GM12878 (cell line): Measurements from ENCODE around the gene KCNC1. TPM values are rescaled to one million over a fixed set of nuclear protein-coding genes. Genes with fewer than 3 reads are reported as not detected.

Experiments used
- ATAC-seq: fragments of 200-7000 bp; cut with Tn5 transposase; 3 replicates; pipeline ENCODE4 v1.9.1; 2020; ENCODE audit warnings: mild to moderate bottlenecking, moderate library complexity
- BruUV-seq: library from RNA; stranded (reverse); fragments of 400-500 nt; replicated peaks from 2 replicates; lab custom pipeline; 2021; lab: Mats Ljungman, UMichigan
- CTCF ChIA-PET: fragments of 300-600 bp; sonication (Branson Sonifier 250); formaldehyde crosslinking; extraction: SDS; loops from one replicate; lab custom pipeline; 2021; ENCODE audit warnings: inconsistent platforms; lab: Yijun Ruan, JAX
- POLR2A ChIA-PET: fragments of 350-600 bp; formaldehyde crosslinking; extraction: SDS; loops from one replicate; lab custom pipeline; 2021; ENCODE audit warnings: inconsistent platforms; lab: Charles Lee
- RAD21 ChIA-PET: fragments of 300-600 bp; sonication (Branson Sonifier 250); formaldehyde crosslinking; loops from one replicate; lab custom pipeline; 2023; ENCODE audit warnings: antibody characterized with exemption; ENCODE audit not compliant: unreplicated experiment; lab: Charles Lee
- SMC1A ChIA-PET: fragments of 300-600 bp; sonication (Branson Sonifier 250); formaldehyde crosslinking; loops from one replicate; lab custom pipeline; 2023; ENCODE audit not compliant: unreplicated experiment, uncharacterized antibody; lab: Charles Lee
- DNase-seq: peaks from one replicate; pipeline ENCODE4 v3.0.0-alpha.2; 2011; ENCODE audit warnings: low read depth, low spot score
- FAIRE-seq: peaks from 3 replicates; lab custom pipeline; 2011; peaks lifted over from hg19 to GRCh38; lab: Jason Lieb, UNC
- H2AFZ ChIP-seq: 2 replicates; pipeline ENCODE4 v1.6.0; 2011; ENCODE audit warnings: low read depth, low read length, control low read depth; ENCODE audit not compliant: control insufficient read depth
- H3K27ac ChIP-seq: 2 replicates; pipeline ENCODE4 v1.5.1; 2011; ENCODE audit warnings: control low read depth; ENCODE audit not compliant: control insufficient read depth, insufficient read depth
- H3K27me3 ChIP-seq, 2 experiments: replicated peaks in 1 of 2; 2 replicates each; pipeline versions ENCODE4 v1.6.0 to v1.6.1; 2011; ENCODE audit warnings: low read length in 1 of 2; ENCODE audit not compliant: control insufficient read depth in 2 of 2, insufficient read depth in 2 of 2
- H3K36me3 ChIP-seq, 2 experiments: 2 replicates each; pipeline ENCODE4 v1.5.1; 2011; ENCODE audit warnings: low read length in 1 of 2; ENCODE audit not compliant: control insufficient read depth in 2 of 2, insufficient read depth in 2 of 2
- H3K4me1 ChIP-seq: 2 replicates; pipeline ENCODE4 v1.6.1; 2011; ENCODE audit warnings: mild to moderate bottlenecking, low read length, moderate library complexity, mixed read lengths; ENCODE audit not compliant: control insufficient read depth, insufficient read depth
- H3K4me2 ChIP-seq: 2 replicates; pipeline ENCODE4 v1.6.0; 2011; ENCODE audit warnings: control low read depth; ENCODE audit not compliant: control insufficient read depth, insufficient read depth
- H3K4me3 ChIP-seq: fragments of 200-600 bp; sonication (generic); 2 replicates; pipeline ENCODE4 v1.5.1; 2016
- H3K79me2 ChIP-seq: 2 replicates; pipeline ENCODE4 v1.6.0; 2011; ENCODE audit warnings: low read length; ENCODE audit not compliant: control insufficient read depth, insufficient read depth
- H3K9ac ChIP-seq: 2 replicates; pipeline ENCODE4 v1.8.0; 2011; ENCODE audit warnings: low read length, control low read depth, mixed read lengths; ENCODE audit not compliant: control insufficient read depth, insufficient read depth
- H3K9me3 ChIP-seq: replicated peaks from 3 replicates; pipeline ENCODE4 v1.5.1; 2011; ENCODE audit warnings: mild to moderate bottlenecking, low read length; ENCODE audit not compliant: control insufficient read depth, insufficient read depth
- H4K20me1 ChIP-seq: 2 replicates; pipeline ENCODE4 v1.6.0; 2011; ENCODE audit not compliant: control insufficient read depth, insufficient read depth
- BMI1 ChIP-seq: fragments of 450-650 bp; IDR thresholded peaks from 2 replicates; pipeline ENCODE4 v1.6.1; 2016; ENCODE audit warnings: mild to moderate bottlenecking, moderate library complexity, borderline replicate concordance
- CBFB ChIP-seq: IDR thresholded peaks from 2 replicates; pipeline ENCODE4 v1.6.1; 2016; ENCODE audit warnings: antibody characterized with exemption, low read depth
- CREM ChIP-seq: IDR thresholded peaks from 2 replicates; pipeline ENCODE4 v1.6.1; 2014; ENCODE audit warnings: antibody characterized with exemption, low read depth
- FOXM1 ChIP-seq: IDR thresholded peaks from 2 replicates; pipeline ENCODE4 v1.6.1; 2012; ENCODE audit warnings: low read depth, mild to moderate bottlenecking, inconsistent platforms, low read length, moderate library complexity
- HDGF ChIP-seq: fragments of 450-650 bp; IDR thresholded peaks from 2 replicates; pipeline ENCODE4 v1.6.1; 2016; ENCODE audit warnings: antibody characterized with exemption
- NFIC ChIP-seq: IDR thresholded peaks from 2 replicates; pipeline ENCODE4 v1.6.1; 2012; ENCODE audit warnings: low read depth, mild to moderate bottlenecking, inconsistent platforms, low read length, moderate library complexity
- NFYA ChIP-seq: IDR thresholded peaks from 2 replicates; pipeline ENCODE4 v1.6.1; 2011; ENCODE audit warnings: low read depth, mild to moderate bottlenecking, low read length, improper control_type of control experiment, borderline replicate concordance
- SIN3A ChIP-seq: IDR thresholded peaks from 2 replicates; pipeline ENCODE4 v1.6.1; 2012; ENCODE audit warnings: low read depth, low read length, improper control_type of control experiment
- ZBED1 ChIP-seq: IDR thresholded peaks from 2 replicates; pipeline ENCODE4 v1.6.1; 2016; ENCODE audit warnings: borderline replicate concordance
- ZNF274 ChIP-seq: IDR thresholded peaks from one replicate; pipeline ENCODE4 v1.8.0; 2011; ENCODE audit not compliant: insufficient read length, insufficient read depth
- ZNF622 ChIP-seq: fragments of 450-650 bp; IDR thresholded peaks from 2 replicates; pipeline ENCODE4 v1.6.1; 2017; ENCODE audit warnings: mild to moderate bottlenecking, inconsistent platforms
- ZZZ3 ChIP-seq: IDR thresholded peaks from 2 replicates; pipeline ENCODE4 v1.6.1; 2011; ENCODE audit warnings: low read depth; ENCODE audit not compliant: control insufficient read depth, insufficient read length
- WGBS: methylation state at CpG from one replicate; pipeline ENCODE4 v1.1.6; 2016; ENCODE audit warnings: low lambda C conversion rate; ENCODE audit not compliant: insufficient replicate concordance, insufficient coverage; ENCODE audit errors: missing lambda C conversion rate; 5-methylcytosine and 5-hydroxymethylcytosine counted together
- in situ Hi-C: fragments of 300-500 bp; cut with MboI; formaldehyde crosslinking; loops from 9 replicates; pipeline ENCODE4 v1.14.3; 2018; ENCODE audit warnings: mixed read lengths
- intact Hi-C: fragments of 100-400 bp; cut with micrococcal nuclease; formaldehyde crosslinking; loops from one replicate; pipeline ENCODE4 v1.14.2; 2022; ENCODE audit not compliant: unreplicated experiment
- polyA plus RNA-seq, 11 experiments: library from polyadenylated mRNA; depleted of rRNA in 4 of 11; unstranded in 6 of 11; stranded (reverse) in 5 of 11; fragments of >200 nt; fragmentation: Nextera tagmentation in 4 of 11; fragmentation: Illumina TruSeq in 1 of 11; extraction: Ambion mirVana in 4 of 11; extraction: Trizol in 1 of 11; gene quantifications; 1 replicate in 1 of 11; 2 replicates in 10 of 11; pipeline versions ENCODE4 v1.2.1 to v1.2.3, GENCODE V29; 2011 to 2016; ENCODE audit warnings: inconsistent platforms in 2 of 11, missing spikeins in 2 of 11, low read depth in 1 of 11
- total RNA-seq, 4 experiments: library from RNA; depleted of rRNA in 3 of 4; stranded (reverse); fragments of >200 nt in 3 of 4; fragmentation: Illumina TruSeq in 1 of 4; extraction: Trizol in 1 of 4; gene quantifications; 2 replicates each; pipeline versions ENCODE4 v1.2.1 to v1.2.3, GENCODE V29; 2013 to 2021
- TF ChIP-seq, protein P1 (sequence below), 3 experiments: IDR thresholded peaks in 2 of 3; conservative IDR thresholded peaks in 1 of 3; 2 replicates each; pipeline ENCODE4 v1.5.1; 2011; ENCODE audit warnings: low read depth in 3 of 3, low read length in 3 of 3, mild to moderate bottlenecking in 3 of 3, control low read depth in 2 of 3, moderate library complexity in 2 of 3, inconsistent platforms in 1 of 3, mixed read lengths in 1 of 3; ENCODE audit not compliant: control insufficient read depth in 2 of 3, insufficient read depth in 1 of 3; ENCODE audit errors: extremely low read depth in 1 of 3

KCNC1 gene
- total and polyA plus RNA-seq, 10 of the 15 experiments (the other 5 are each of a cell fraction or from before 2014, with no cell fraction given): 0.27 to 0.34 TPM; not detected in 8

DNA sequence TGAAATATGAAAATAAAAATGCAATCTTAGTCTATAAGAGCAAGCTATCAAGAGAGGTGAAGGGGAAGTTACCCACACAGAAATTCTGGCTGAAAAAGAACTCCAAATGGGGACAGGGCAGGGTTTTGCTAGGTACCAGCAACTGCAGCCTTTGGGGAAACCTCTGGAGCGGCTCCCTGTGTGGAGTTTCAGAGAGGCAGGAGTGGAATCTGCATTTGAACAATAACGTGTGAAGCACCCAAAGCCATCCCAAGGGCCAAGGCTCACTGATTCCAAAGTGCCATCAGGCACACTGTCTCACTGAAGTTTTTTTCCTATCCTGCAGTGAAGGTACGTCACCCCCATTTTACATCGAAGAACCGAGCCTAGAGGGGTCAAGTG, 87.8 kb downstream of the KCNC1 start:
- WGBS: 74% methylated on average over 5 of the region's 5 CpGs
- Histone ChIP-seq H3K4me3 (no peak overlapping the region), H3K27me3 (no peaks in the 10 kb centered on the region), H3K9me3 (no peaks in the 10 kb centered on the region), H2AFZ (no peak overlapping the region), H3K79me2 (no peaks in the 10 kb centered on the region), H4K20me1 (no peaks in the 10 kb centered on the region), H3K36me3 (no peaks in the 10 kb centered on the region), H3K4me2 (no peak overlapping the region), H3K9ac (no peak overlapping the region), H3K4me1 (no peaks in the 10 kb centered on the region), H3K27ac (no peak overlapping the region)
- ChIA-PET SMC1A (no interaction called here), RAD21 (no interaction called here), POLR2A (no interaction called here), CTCF (interaction anchor here (0.6 kb wide), 1 partner anchor 1413 kb away, joined by 4 read pairs; no protein-coding TSS in a partner anchor)
- intact Hi-C loops (no loop called here), in situ Hi-C loops (no loop called here)
- no peak for ATAC-seq
- no peak for DNase-seq
- no peak for TF ChIP-seq CBFB
- no peak for TF ChIP-seq ZNF274
- TF ChIP-seq, protein P1, sequence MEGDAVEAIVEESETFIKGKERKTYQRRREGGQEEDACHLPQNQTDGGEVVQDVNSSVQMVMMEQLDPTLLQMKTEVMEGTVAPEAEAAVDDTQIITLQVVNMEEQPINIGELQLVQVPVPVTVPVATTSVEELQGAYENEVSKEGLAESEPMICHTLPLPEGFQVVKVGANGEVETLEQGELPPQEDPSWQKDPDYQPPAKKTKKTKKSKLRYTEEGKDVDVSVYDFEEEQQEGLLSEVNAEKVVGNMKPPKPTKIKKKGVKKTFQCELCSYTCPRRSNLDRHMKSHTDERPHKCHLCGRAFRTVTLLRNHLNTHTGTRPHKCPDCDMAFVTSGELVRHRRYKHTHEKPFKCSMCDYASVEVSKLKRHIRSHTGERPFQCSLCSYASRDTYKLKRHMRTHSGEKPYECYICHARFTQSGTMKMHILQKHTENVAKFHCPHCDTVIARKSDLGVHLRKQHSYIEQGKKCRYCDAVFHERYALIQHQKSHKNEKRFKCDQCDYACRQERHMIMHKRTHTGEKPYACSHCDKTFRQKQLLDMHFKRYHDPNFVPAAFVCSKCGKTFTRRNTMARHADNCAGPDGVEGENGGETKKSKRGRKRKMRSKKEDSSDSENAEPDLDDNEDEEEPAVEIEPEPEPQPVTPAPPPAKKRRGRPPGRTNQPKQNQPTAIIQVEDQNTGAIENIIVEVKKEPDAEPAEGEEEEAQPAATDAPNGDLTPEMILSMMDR (IDR thresholded peaks at IDR 0.05 in 2 of 3, conservative IDR thresholded peaks at IDR 0.05 in 1 of 3; ENCODE audit: control insufficient read depth in 2 of 3, extremely low read depth in 1 of 3, insufficient read depth in 1 of 3, low read depth in 3 of 3, low read length in 3 of 3): no peak
- TF ChIP-seq FOXM1: no peak
- no peak for TF ChIP-seq BMI1
- no peak for TF ChIP-seq ZZZ3
- TF ChIP-seq CREM: no peak
- TF ChIP-seq NFIC: no peak
- TF ChIP-seq NFYA: no peak
- no peak for TF ChIP-seq SIN3A
- no peak for TF ChIP-seq HDGF
- TF ChIP-seq ZNF622: no peak
- TF ChIP-seq ZBED1: no peak
- no peak for FAIRE-seq
- no TSS peak for BruUV-seq
